ENCODE measurements around the gene FAM53B. TPM values are rescaled to one million over a fixed set of nuclear protein-coding genes. Genes with fewer than 3 reads are reported as not detected.

FAM53B gene
- total RNA-seq, 1 experiment from 2014 or later: 14.1 TPM

DNA sequence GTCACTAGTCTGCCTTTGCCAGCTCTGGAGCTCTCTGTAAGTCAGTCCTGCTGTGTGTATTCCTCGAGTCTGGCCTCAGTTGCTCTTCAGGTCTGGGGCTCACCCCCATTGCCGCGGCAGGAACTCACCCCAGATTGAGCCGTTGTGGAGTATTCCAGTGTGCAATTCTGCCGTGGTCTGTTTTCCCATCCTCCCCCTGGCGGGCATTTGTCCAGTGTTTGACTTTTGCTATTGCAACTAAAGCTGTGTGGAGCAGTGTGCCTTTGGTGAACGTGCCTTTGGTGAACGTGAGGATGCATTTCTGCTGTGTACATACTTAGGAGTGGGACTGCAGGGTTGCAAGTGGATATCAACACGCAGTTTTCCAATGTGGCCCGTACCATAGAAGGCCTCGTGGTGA lies 134.5 kb downstream of the FAM53B start:
- Histone ChIP-seq H3K27me3 (replicated peaks) (no peaks in the 10 kb centered on the region), H3K36me3 (no peaks in the 10 kb centered on the region), H3K9me3 (replicated peaks) (no peaks in the 10 kb centered on the region), H3K4me1 (replicated peaks) (no peaks in the 10 kb centered on the region), H3K27ac (no peak overlapping the region), H3K4me3 (no peak overlapping the region)
- DNase-seq (ENCODE audit: low read depth in 1 of 2, low spot score in 2 of 2): no peak

DNA sequence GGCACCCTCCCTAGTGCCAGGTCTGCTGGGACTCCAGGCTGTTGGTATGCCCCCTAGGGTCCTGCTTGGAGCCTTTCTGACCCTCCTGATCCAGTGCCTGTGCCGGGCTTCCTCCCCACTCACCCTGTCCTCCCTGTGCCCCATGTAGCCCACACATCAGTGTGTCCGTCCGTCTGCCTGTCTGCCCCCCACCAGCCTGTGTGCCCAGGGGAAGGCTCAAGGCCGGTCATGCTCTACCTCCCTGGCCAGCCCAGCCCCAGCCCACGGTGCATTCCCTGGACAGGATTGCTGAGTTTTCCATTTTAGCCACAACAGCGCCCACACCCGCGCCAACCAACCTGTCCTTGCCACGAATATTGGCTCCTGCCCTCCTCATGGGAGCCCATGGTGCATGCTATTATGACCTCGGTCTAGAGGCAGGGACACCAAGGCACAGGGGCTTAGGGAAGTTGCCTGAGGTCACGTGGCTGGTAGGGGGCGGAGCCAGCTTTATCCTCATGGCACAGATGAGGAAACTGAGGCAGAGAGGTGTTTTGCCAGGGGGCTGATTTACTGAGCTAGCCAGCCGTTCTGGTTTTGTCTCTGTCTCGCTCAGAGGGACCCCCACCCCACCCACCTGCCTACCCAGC lies 136.0 kb downstream of the FAM53B start:
- Histone ChIP-seq H3K9me3 (replicated peaks) (no peaks in the 10 kb centered on the region), H3K4me3 (no peak overlapping the region), H3K27ac (no peak overlapping the region), H3K4me1 (replicated peaks) (no peaks in the 10 kb centered on the region), H3K36me3 (no peaks in the 10 kb centered on the region), H3K27me3 (replicated peaks) (no peaks in the 10 kb centered on the region)
- DNase-seq (ENCODE audit: low read depth in 1 of 2, low spot score in 2 of 2): no peak

DNA sequence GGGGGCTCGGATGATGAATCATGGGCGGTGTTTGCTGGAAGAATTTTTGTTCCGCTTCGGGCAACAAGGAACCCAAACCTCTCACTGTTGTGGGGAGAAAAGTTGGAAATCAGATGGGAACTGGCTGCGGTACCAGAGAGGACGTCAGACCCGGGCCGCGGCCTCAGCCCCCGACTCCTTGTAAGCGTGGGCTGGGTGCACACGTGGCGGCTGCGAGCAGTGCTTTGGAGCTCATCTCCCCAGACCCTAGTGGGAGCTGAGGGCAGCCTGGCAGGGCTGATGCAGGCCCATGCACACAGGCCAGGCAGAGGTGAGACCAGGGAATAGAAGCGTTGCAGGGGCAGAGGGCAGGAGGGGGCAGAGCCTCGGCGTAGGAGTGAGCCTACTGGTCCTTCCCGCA lies 136.5 kb downstream of the FAM53B start:
- Histone ChIP-seq H3K4me1 (replicated peaks) (no peaks in the 10 kb centered on the region), H3K27ac (no peak overlapping the region), H3K36me3 (no peaks in the 10 kb centered on the region), H3K27me3 (replicated peaks) (no peaks in the 10 kb centered on the region), H3K4me3 (no peak overlapping the region), H3K9me3 (replicated peaks) (no peaks in the 10 kb centered on the region)
- DNase-seq (ENCODE audit: low read depth in 1 of 2, low spot score in 2 of 2): no peak

DNA sequence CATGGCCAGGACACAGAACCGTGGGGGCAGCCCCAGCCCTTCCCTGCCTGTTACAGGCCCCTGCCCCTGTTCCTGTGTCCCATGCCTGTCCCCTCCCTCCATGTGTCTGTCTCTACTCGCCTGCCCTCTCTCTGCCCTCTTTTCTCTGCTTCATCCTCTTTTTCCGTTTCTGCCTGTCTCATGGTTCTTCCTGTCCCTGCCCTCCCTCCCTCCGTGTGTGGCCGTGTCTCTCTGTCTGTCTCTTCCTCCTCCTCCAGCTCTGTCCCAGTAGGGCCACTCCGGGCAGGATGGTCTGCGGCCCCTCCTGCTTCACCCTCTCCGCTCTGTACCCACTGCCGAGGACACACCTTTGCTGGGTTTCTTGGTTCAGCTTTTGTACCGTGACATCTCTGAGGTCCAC lies 137.4 kb downstream of the FAM53B start:
- no peaks in the 10 kb centered on the region for H3K9me3 ChIP-seq (replicated peaks)
- DNase-seq (ENCODE audit: low read depth in 1 of 2, low spot score in 2 of 2): no peak
- H3K4me3 ChIP-seq: no peak overlapping the region
- H3K36me3 ChIP-seq: no peaks in the 10 kb centered on the region
- H3K4me1 ChIP-seq (replicated peaks): no peaks in the 10 kb centered on the region
- H3K27me3 ChIP-seq (replicated peaks): no peaks in the 10 kb centered on the region
- H3K27ac ChIP-seq: no peak overlapping the region

DNA sequence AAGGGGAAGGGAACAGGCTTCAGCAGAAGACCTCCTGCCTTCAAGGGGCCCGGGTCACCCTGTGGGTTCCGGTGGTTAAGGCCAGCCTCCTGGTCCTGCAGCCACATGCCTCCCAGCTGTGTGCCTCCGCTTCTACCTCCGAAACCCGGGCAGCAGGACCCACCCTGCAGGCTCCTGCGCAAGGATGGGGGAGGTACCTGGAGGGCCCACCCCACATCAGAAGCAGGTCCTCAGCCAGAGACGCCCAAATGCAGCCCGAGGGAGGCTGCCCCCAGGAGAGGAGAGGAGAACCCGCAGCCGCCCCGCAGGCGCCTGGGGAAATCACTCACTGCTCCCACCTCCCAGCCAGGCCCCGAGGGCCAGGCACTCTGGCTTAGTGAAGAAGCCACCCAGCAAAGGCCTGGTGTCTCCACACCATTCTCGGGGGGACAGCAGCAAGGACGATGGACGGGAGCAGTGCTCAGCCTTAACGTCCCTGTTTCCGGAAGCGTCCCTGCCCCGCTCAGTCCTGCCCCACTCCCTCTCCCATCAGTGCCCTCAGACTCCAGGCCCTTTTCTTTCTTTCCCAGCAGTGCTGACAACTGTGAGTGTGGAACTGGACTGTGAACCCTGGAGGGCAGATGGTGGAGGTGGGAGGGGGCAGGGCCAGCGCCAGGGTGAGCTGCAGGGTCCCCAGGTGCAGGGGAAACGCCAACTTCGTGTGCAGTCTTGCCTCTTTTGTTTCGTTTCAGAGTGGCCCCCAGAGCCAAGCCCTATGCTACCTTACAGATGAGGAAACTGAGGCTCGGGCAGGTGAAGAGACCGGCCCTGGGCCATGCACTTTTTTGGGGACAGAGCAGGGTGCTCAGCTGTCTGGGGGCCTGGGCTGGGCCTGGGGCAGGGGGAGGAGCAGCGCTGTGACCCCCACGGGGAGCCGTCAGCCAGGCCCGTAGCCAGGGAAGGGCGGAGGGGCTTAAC lies 138.0 kb downstream of the FAM53B start:
- H3K36me3 ChIP-seq: no peaks in the 10 kb centered on the region
- no peaks in the 10 kb centered on the region for H3K27me3 ChIP-seq (replicated peaks)
- H3K27ac ChIP-seq: no peak overlapping the region
- H3K4me3 ChIP-seq: no peak overlapping the region
- H3K4me1 ChIP-seq (replicated peaks): no peaks in the 10 kb centered on the region
- no peak for DNase-seq (ENCODE audit: low read depth in 1 of 2, low spot score in 2 of 2)
- H3K9me3 ChIP-seq (replicated peaks): no peaks in the 10 kb centered on the region

DNA sequence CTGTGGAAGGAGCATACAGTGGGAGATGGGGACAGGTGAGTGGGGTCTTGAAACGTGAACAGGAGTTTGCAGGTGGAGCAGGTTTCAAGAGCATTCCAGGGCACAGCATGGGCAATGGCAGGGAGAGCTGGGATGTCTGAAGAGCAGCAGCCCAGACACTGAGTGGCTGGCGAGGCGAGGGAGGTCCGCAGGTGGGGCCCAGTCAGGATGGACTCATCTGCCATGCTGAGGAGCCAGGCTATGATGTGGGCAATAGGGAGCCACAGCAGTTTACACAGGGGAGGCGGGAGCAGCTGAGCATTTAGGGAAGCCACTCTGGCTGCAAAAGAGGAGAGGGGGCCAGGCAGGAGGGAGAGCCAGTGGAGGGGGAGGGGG lies 138.7 kb downstream of the FAM53B start:
- DNase-seq (ENCODE audit: low read depth in 1 of 2, low spot score in 2 of 2): no peak
- H3K36me3 ChIP-seq: no peaks in the 10 kb centered on the region
- no peak overlapping the region for H3K27ac ChIP-seq
- H3K4me3 ChIP-seq: no peak overlapping the region
- no peaks in the 10 kb centered on the region for H3K4me1 ChIP-seq (replicated peaks)
- no peaks in the 10 kb centered on the region for H3K9me3 ChIP-seq (replicated peaks)
- H3K27me3 ChIP-seq (replicated peaks): no peaks in the 10 kb centered on the region

DNA sequence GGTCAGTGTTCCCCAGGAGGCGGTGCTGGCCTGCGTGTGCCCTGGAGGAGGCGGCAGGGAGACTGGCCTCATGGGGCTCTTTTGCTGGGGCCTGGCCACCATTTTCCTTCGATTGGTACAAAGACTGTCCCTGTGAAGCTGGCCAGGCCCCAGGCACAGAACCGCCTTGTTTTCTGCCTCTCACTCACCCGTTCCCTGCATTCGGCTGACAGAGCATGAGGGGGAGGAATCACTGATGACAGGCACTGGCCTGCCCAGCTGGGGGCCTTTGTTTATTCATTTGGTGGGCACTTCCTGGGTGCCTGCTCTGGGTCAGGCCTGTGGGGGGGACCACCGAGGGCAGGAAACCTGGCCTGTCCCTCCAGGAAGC lies 139.2 kb downstream of the FAM53B start:
- no peak overlapping the region for H3K27ac ChIP-seq
- H3K27me3 ChIP-seq (replicated peaks): no peaks in the 10 kb centered on the region
- no peak overlapping the region for H3K4me3 ChIP-seq
- H3K36me3 ChIP-seq: no peaks in the 10 kb centered on the region
- DNase-seq (ENCODE audit: low read depth in 1 of 2, low spot score in 2 of 2): no peak
- H3K4me1 ChIP-seq (replicated peaks): no peaks in the 10 kb centered on the region
- no peaks in the 10 kb centered on the region for H3K9me3 ChIP-seq (replicated peaks)

DNA sequence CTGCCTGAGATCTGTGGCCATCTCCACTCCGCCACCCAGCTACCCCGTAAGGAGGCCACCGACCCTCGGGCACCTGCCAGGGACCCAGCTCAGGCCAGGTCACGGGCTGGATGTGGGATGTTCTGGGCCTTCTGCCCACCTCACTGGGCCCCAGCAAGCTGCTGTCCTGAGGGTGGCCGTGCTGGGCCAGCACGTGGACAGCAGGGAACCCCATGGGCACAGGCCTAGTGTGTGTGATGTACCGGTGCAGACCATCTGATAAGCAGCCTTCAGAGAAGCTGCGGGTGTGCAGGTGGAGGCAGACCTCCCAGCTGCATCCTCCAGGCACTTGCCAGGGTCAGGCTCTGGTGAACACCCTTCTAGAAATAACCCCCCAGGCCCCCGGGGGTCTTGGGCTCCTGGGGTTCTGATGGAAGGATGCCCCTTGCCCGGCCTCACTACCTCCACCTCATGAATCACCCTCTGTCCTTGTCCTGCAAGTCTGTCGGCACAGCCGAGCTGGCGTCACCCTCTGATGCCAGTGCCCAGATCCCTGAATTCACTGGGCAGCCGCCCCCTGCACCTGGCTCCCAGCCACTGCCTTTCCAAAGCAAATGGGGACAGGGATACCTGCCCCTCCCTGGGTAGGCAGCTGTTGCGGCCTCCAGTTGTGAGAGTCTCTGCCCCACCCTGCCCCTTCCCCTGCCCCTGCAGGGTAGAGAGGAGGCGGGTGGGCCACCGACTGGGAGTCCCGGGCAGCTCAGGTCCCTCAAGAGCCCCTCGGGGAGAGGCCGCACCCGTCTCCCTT lies 139.8 kb downstream of the FAM53B start:
- no peaks in the 10 kb centered on the region for H3K9me3 ChIP-seq (replicated peaks)
- H3K27ac ChIP-seq: no peak overlapping the region
- H3K4me3 ChIP-seq: no peak overlapping the region
- no peaks in the 10 kb centered on the region for H3K36me3 ChIP-seq
- H3K27me3 ChIP-seq (replicated peaks): no peaks in the 10 kb centered on the region
- H3K4me1 ChIP-seq (replicated peaks): no peaks in the 10 kb centered on the region
- no peak for DNase-seq (ENCODE audit: low read depth in 1 of 2, low spot score in 2 of 2)

DNA sequence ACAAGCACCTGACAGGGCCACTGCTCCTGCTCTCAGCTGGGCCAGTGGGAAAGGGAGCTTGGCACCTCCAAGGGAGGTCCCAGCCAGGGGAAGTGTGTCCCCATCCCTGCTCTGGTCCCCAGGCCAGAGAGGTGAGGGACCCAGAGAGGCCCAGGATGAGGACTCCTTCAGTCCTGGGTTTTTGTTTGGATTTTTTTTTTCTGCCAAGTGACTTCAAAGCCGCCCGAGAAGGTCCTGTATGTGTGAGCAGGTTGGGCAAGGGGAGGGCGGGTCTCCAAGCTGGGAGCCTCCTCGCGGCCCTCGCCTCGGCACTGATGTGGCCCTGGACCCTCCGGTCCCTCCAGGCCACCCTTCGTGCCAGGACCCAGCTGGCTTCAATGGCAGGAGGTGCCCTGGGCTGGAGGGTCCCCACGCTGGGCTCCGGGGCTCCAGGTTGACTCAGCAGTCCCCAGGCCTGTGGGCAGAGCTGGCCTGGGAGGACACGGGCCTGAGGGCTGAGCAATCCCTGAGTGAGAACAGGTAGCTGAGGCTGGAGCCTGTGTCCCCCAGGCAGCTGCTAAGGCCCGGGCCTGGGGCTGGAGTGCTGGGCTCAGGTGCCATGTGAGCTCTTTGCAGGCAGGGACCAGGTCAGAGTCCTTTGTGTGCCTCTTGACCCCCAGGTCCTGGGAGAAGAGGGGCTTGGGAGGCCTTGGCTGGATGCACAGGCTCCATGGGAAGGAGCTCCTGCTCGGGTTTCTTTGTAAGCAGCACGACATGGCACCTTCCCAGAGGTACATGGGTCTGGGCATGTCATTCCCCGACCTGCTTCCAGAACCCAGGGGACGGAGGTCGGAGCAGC lies 140.6 kb downstream of the FAM53B start:
- no peaks in the 10 kb centered on the region for H3K36me3 ChIP-seq
- no peak overlapping the region for H3K27ac ChIP-seq
- no peaks in the 10 kb centered on the region for H3K9me3 ChIP-seq (replicated peaks)
- no peaks in the 10 kb centered on the region for H3K4me1 ChIP-seq (replicated peaks)
- DNase-seq (ENCODE audit: low read depth in 1 of 2, low spot score in 2 of 2): no peak
- H3K27me3 ChIP-seq (replicated peaks): no peaks in the 10 kb centered on the region
- no peak overlapping the region for H3K4me3 ChIP-seq

DNA sequence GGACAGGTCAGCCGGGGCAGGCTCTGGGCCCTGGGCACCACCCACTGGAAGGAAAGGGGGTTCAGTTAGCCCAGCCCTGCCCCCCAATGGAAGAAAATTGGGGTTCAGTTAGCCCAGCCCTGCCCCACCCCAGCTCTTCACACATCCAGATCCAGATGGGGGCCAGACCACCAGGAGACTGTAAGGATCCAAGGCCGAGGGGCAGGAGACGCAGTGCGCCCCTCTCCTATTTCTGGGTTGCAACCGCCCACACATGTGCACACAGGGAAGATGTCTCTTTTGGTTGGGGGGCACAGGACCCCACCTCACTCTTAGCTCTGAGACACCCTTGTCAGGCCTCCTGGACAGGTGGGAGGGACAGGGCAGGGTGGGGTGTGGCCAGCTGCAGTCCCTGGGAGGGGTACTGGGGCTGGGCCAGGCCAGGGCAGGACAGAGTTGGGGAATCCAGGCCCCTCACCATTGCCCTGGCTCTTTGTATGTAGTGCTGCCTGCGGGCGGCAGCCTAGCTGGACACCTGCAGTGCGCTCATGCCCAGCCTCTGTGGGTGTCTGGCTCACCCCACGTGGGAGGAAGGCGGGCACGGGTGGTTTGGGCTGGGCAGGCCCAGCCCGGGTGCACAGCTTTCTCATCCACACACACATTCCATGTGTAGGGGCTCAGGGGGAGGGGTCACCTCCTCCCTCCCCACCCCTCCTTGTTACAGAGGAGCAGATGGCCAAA lies 141.4 kb downstream of the FAM53B start:
- no peaks in the 10 kb centered on the region for H3K36me3 ChIP-seq
- no peaks in the 10 kb centered on the region for H3K9me3 ChIP-seq (replicated peaks)
- H3K4me1 ChIP-seq (replicated peaks): no peaks in the 10 kb centered on the region
- no peak overlapping the region for H3K27ac ChIP-seq
- DNase-seq (ENCODE audit: low read depth in 1 of 2, low spot score in 2 of 2): no peak
- no peaks in the 10 kb centered on the region for H3K27me3 ChIP-seq (replicated peaks)
- no peak overlapping the region for H3K4me3 ChIP-seq

DNA sequence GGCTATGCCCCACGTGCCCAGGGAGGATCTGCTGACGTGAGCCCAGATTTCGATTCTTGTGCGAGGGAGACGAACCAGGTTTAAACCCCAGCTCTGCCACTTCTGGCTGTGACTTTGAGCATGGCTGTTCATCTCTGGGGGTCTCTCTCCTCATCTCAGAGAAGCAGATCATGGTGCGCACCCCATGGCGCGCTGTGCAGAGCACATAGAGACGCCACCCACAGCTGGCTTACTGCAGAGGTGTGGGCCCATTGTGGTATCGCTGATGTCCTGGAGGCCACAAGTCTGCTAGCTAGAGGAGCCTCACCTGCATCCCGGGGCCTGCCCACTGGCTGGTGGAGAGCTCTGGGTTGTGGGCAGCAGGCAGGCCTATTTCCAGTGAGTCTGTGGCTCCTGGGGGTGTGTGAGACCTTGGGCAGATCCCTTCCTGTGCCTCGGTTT lies 142.0 kb downstream of the FAM53B start:
- H3K36me3 ChIP-seq: no peaks in the 10 kb centered on the region
- no peaks in the 10 kb centered on the region for H3K9me3 ChIP-seq (replicated peaks)
- H3K27me3 ChIP-seq (replicated peaks): no peaks in the 10 kb centered on the region
- no peaks in the 10 kb centered on the region for H3K4me1 ChIP-seq (replicated peaks)
- H3K4me3 ChIP-seq: no peak overlapping the region
- H3K27ac ChIP-seq: no peak overlapping the region
- DNase-seq (ENCODE audit: low read depth in 1 of 2, low spot score in 2 of 2): no peak

DNA sequence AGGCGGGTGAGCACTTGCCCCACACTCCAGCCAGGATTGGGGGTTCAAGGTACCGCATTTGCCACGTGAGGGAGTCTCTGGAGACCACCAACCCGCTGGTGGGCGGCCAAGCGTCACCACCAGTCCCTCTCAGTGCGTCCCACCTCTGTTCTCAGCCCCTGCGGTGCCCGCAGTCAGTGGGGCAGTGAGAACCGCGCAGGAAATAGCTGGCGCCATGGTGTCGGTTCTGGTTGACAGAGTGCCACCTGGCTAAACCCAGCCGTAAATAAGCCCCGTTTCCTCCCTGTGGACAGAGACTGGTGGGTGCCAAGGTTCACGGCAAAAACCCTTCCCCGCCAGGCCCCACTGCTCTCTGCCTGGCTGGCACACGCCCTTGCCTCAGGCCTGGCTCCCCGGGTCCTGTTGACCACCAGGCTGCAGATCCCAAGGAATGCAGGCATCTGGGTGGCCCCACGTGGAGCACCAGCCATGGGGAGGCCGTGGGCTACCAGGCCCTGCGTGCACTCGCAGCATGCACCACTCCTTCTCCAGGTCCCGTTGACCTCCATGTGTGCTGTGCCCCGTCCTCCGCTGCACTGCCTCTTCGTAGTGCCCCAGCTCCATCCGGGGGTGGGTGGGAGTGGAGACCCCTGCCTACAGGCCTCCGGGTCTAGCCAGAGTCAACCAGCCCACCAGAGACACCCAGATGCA lies 142.6 kb downstream of the FAM53B start:
- no peak for DNase-seq (ENCODE audit: low read depth in 1 of 2, low spot score in 2 of 2)
- H3K9me3 ChIP-seq (replicated peaks): no peaks in the 10 kb centered on the region

More for the DNA sequence above, 142.6 kb downstream of the FAM53B start:
- H3K4me1 ChIP-seq (replicated peaks): no peaks in the 10 kb centered on the region
- no peak overlapping the region for H3K27ac ChIP-seq
- H3K27me3 ChIP-seq (replicated peaks): no peaks in the 10 kb centered on the region
- no peak overlapping the region for H3K4me3 ChIP-seq
- no peaks in the 10 kb centered on the region for H3K36me3 ChIP-seq
